ENCODE results near the gene CEACAM7. TPM values are rescaled to one million over a fixed set of nuclear protein-coding genes. Genes with fewer than 3 reads are reported as not detected.

The CEACAM7 gene
- total RNA-seq, 4 donors from 2014 or later: 0.83 to 2.1 TPM; not detected in 2

GRCh38 chr19:41705393-41706174, 17.5 kb upstream of the CEACAM7 start:
- Histone ChIP-seq H3K9me3 (no peaks in the 10 kb centered on the region), H3K4me3 (no peak overlapping the region), H3K27me3 (peaks cover 0 to 72% (median 9%) of the 10 kb centered on the region in 4 donors), H3K4me1 (no peaks in the 10 kb centered on the region), H3K36me3 (no peaks in the 10 kb centered on the region), H3K27ac (replicated peaks in 1 of 4) (no peak overlapping the region)
- 48% methylated on average over 9 of the region's 10 CpGs for WGBS
- no peak for TF ChIP-seq EP300 (IDR thresholded peaks at IDR 0.05)
- no peak for TF ChIP-seq POLR2AphosphoS5 (IDR thresholded peaks at IDR 0.05)
- no peak for TF ChIP-seq POLR2A (IDR thresholded peaks at IDR 0.05; ENCODE audit: low read depth)
- TF ChIP-seq CTCF (IDR thresholded peaks at IDR 0.05): no peak
- no peak for DNase-seq (ENCODE audit: extremely low spot score)
- intact Hi-C loops (cut with DNase I): no loop called here

GRCh38 chr19:41703602-41704293, 15.7 kb upstream of the CEACAM7 start:
- peak; percentile 91 for DNase-seq (ENCODE audit: extremely low spot score)

GRCh38 chr19:41702171-41702651, 14.1 kb upstream of the CEACAM7 start:
- WGBS: 49% methylated on average over 3 of the region's 3 CpGs
- peak; percentile 75 for DNase-seq (ENCODE audit: extremely low spot score)
- H3K9me3 ChIP-seq: no peaks in the 10 kb centered on the region
- intact Hi-C loops (cut with DNase I): no loop called here
- no peak overlapping the region for H3K27ac ChIP-seq (replicated peaks in 1 of 4)
- no peak overlapping the region for H3K4me3 ChIP-seq
- peaks cover 0 to 60% (median 9%) of the 10 kb centered on the region in 4 donors for H3K27me3 ChIP-seq
- H3K36me3 ChIP-seq: no peaks in the 10 kb centered on the region
- TF ChIP-seq POLR2A (IDR thresholded peaks at IDR 0.05; ENCODE audit: low read depth) (no peak), EP300 (IDR thresholded peaks at IDR 0.05) (no peak), CTCF (IDR thresholded peaks at IDR 0.05) (no peak), POLR2AphosphoS5 (IDR thresholded peaks at IDR 0.05) (no peak)
- H3K4me1 ChIP-seq: no peaks in the 10 kb centered on the region

More at GRCh38 chr19:41703602-41704293, 15.7 kb upstream of the CEACAM7 start:
- Histone ChIP-seq H3K9me3 (no peaks in the 10 kb centered on the region), H3K36me3 (no peaks in the 10 kb centered on the region), H3K4me3 (no peak overlapping the region), H3K27me3 (peaks cover 0 to 71% (median 9%) of the 10 kb centered on the region in 4 donors), H3K27ac (replicated peaks in 1 of 4) (no peak overlapping the region), H3K4me1 (no peaks in the 10 kb centered on the region)
- TF ChIP-seq POLR2A (IDR thresholded peaks at IDR 0.05; ENCODE audit: low read depth) (no peak), POLR2AphosphoS5 (IDR thresholded peaks at IDR 0.05) (no peak), EP300 (IDR thresholded peaks at IDR 0.05) (no peak), CTCF (IDR thresholded peaks at IDR 0.05) (no peak)
- intact Hi-C loops (cut with DNase I): no loop called here
- WGBS: 62% methylated on average over 5 of the region's 8 CpGs

GRCh38 chr19:41701401-41702075, 13.5 kb upstream of the CEACAM7 start:
- Histone ChIP-seq H3K27ac (replicated peaks in 1 of 4) (no peak overlapping the region), H3K4me3 (no peak overlapping the region), H3K36me3 (no peaks in the 10 kb centered on the region), H3K4me1 (no peaks in the 10 kb centered on the region), H3K27me3 (peaks cover 0 to 60% (median 7%) of the 10 kb centered on the region in 4 donors), H3K9me3 (no peaks in the 10 kb centered on the region)
- TF ChIP-seq EP300 (IDR thresholded peaks at IDR 0.05): no peak
- no peak for TF ChIP-seq POLR2A (IDR thresholded peaks at IDR 0.05; ENCODE audit: low read depth)
- TF ChIP-seq CTCF (IDR thresholded peaks at IDR 0.05): no peak
- no peak for TF ChIP-seq POLR2AphosphoS5 (IDR thresholded peaks at IDR 0.05)
- peak; percentile 84 for DNase-seq (ENCODE audit: extremely low spot score)
- WGBS: 41% methylated on average over 8 of the region's 10 CpGs
- intact Hi-C loops (cut with DNase I): no loop called here

Measured in esophagus muscularis mucosa (tissue), 4 donors.